ENCODE data around the gene FBLN2.

FBLN2 gene

DNA sequence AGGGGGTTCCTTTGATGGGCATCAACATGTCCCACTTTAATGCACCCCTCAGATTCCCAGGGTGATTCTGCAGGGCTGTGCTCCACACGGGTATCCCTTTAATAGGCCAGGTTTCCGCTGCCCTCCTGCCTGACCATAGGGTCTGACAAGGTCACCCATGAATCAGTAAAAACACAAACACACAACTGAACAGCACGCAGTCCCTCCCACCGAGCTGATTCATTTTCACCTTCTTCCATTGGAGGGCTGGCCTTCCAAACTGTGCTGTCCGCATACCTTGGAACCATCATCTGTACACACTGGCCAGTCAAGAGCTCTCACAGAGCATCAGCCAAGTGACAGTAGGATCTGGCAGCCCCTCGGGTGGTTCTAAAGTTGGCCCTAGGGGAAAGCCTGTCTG, 93.7 kb downstream of the FBLN2 start:
- Histone ChIP-seq H3K14ac (ENCODE audit: low read length) (no peak overlapping the region), H4K8ac (ENCODE audit: low read depth, low read length) (no peak overlapping the region), H3K4me2 (ENCODE audit: low read length) (no peak overlapping the region), H2BK12ac (ENCODE audit: low read length) (no peak overlapping the region), H2BK5ac (ENCODE audit: low read depth, low read length, poor library complexity) (no peak overlapping the region), H3K18ac (ENCODE audit: low read length) (no peak overlapping the region), H3K27me3 (ENCODE audit: insufficient read depth, low read length) (no peaks in the 10 kb centered on the region), H3K4ac (ENCODE audit: low read depth, low read length) (no peak overlapping the region), H3K27ac (ENCODE audit: low read depth, low read length) (no peak overlapping the region), H3K79me1 (ENCODE audit: low read length) (no peaks in the 10 kb centered on the region), H3K9me3 (ENCODE audit: insufficient read depth, low read depth, low read length) (no peaks in the 10 kb centered on the region), H4K12ac (ENCODE audit: low read depth, low read length) (no peak overlapping the region), H2BK120ac (ENCODE audit: insufficient read depth, low read length, poor library complexity) (no peak overlapping the region), H2AK5ac (ENCODE audit: low read length) (no peak overlapping the region), H3K36me3 (ENCODE audit: control insufficient read depth in 1 of 2, insufficient read depth in 2 of 2, low read length in 2 of 2) (no peaks in the 10 kb centered on the region), H3K23ac (ENCODE audit: low read length) (no peak overlapping the region), H3K9ac (ENCODE audit: low read length) (no peak overlapping the region), H3K4me3 (ENCODE audit: low read depth, low read length) (no peak overlapping the region), H2AFZ (ENCODE audit: insufficient read depth, low read length, poor library complexity) (no peak overlapping the region), H3K79me2 (ENCODE audit: control insufficient read depth, insufficient read depth, low read length, poor library complexity) (no peaks in the 10 kb centered on the region), H4K91ac (ENCODE audit: low read depth, low read length) (no peak overlapping the region), H3K4me1 (ENCODE audit: control insufficient read depth in 1 of 2, insufficient read depth in 2 of 2, low read length in 2 of 2) (peaks cover 0 to 3% of the 10 kb centered on the region in 2 experiments)
- DNase-seq, result no peak
- WGBS (ENCODE audit: extremely low coverage, insufficient coverage, insufficient read length), result no CpG with 5 or more reads among the region's 6 CpGs

DNA sequence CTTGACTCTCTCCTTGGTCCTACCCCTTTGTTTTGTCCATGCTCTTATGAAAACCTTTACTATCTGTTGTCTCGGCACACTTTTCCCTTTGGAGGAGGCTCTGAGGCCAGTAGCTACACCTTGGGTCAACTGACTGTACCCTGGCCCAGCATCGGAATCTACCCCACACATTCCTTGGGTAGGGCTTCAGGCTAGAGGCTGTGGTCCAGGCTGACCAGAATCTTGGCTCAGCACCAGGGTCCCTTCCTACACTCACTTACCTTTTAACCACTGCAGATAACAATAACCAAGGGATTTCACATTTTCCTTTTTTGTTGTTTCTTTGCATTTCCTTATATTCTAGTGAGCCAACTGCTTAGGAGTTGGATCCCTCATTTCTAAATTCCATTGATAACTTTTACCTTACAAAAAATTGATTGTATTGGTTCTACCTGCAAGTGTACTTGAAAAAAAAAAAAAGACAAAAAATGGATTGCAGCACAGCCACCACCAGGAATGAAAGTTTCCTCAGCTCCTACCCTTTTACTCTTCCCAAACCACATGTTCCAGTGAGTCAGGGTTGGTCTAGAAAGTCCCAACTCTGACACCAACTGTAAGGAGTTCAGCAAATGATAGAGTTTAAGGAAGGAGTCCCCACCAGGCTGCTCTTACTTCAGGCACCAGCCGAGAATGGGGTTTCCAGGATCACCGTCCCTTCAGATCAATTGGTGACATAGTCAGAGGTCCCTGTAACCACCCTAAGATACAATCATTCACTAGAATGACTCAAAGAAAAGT, 95.6 kb downstream of the FBLN2 start:
- Histone ChIP-seq H3K4me3 (ENCODE audit: low read depth, low read length) (no peak overlapping the region), H3K9me3 (ENCODE audit: insufficient read depth, low read depth, low read length) (no peaks in the 10 kb centered on the region), H3K79me1 (ENCODE audit: low read length) (no peaks in the 10 kb centered on the region), H3K18ac (ENCODE audit: low read length) (no peak overlapping the region), H3K4me1 (ENCODE audit: control insufficient read depth in 1 of 2, insufficient read depth in 2 of 2, low read length in 2 of 2) (no peaks in the 10 kb centered on the region), H3K36me3 (ENCODE audit: control insufficient read depth in 1 of 2, insufficient read depth in 2 of 2, low read length in 2 of 2) (no peaks in the 10 kb centered on the region), H4K8ac (ENCODE audit: low read depth, low read length) (no peak overlapping the region), H4K12ac (ENCODE audit: low read depth, low read length) (no peak overlapping the region), H4K91ac (ENCODE audit: low read depth, low read length) (no peak overlapping the region), H3K23ac (ENCODE audit: low read length) (no peak overlapping the region), H3K4me2 (ENCODE audit: low read length) (no peak overlapping the region), H3K4ac (ENCODE audit: low read depth, low read length) (no peak overlapping the region), H2BK120ac (ENCODE audit: insufficient read depth, low read length, poor library complexity) (no peak overlapping the region), H2BK12ac (ENCODE audit: low read length) (no peak overlapping the region), H3K27ac (ENCODE audit: low read depth, low read length) (no peak overlapping the region), H2AFZ (ENCODE audit: insufficient read depth, low read length, poor library complexity) (no peak overlapping the region), H3K79me2 (ENCODE audit: control insufficient read depth, insufficient read depth, low read length, poor library complexity) (no peaks in the 10 kb centered on the region), H2BK5ac (ENCODE audit: low read depth, low read length, poor library complexity) (no peak overlapping the region), H3K27me3 (ENCODE audit: insufficient read depth, low read length) (no peaks in the 10 kb centered on the region), H3K9ac (ENCODE audit: low read length) (no peak overlapping the region), H2AK5ac (ENCODE audit: low read length) (no peak overlapping the region), H3K14ac (ENCODE audit: low read length) (no peak overlapping the region)
- peak in 1 of 2 donors; percentile 22 for DNase-seq
- no CpG with 5 or more reads among the region's 4 CpGs for WGBS (ENCODE audit: extremely low coverage, insufficient coverage, insufficient read length)

DNA sequence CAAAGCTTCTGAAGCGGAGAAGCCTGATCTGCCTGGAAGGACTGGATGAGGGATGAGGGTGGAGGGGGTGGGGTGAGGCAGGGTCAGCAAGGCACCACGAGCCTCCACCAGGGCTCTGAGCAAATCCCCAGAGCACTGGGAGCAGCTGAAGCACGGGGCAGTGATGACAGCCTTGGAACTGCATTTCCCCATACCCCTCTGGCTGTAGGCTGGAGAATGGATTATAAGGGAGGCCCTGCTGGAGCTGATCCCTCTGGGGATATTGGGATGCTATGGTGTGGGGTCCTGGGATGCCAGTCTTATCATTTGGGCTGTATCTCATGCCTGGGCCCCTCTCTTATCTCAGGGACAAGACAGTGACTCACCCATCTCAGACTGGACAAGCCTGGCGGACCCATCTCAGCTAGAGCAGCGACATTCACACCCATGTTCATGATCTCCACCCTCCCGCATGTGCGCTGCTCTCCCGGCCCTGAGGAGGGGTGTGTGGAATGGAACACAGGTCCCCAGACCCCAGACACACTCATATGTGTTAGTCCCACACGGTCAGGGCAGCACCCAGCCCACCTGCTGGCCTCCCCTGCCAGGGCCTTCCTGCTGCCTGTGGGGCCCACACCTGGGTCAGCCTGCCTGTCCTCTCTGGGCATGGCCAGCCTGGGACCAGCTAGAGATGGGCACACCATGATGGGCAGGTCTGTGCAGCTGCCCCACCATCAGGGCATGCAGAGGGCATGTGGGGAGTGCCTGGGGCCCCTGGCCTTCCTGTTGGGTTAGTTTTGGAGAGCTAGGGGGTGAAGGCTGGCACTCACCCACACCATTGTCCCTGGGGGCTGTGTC, 97.1 kb downstream of the FBLN2 start:
- H3K4me2 ChIP-seq (ENCODE audit: low read length), result no peak overlapping the region
- no peaks in the 10 kb centered on the region for H3K36me3 ChIP-seq (ENCODE audit: control insufficient read depth in 1 of 2, insufficient read depth in 2 of 2, low read length in 2 of 2)
- no peaks in the 10 kb centered on the region for H3K79me1 ChIP-seq (ENCODE audit: low read length)
- no peak overlapping the region for H3K27ac ChIP-seq (ENCODE audit: low read depth, low read length)
- no peak overlapping the region for H3K18ac ChIP-seq (ENCODE audit: low read length)
- H2AFZ ChIP-seq (ENCODE audit: insufficient read depth, low read length, poor library complexity), result no peak overlapping the region
- H3K79me2 ChIP-seq (ENCODE audit: control insufficient read depth, insufficient read depth, low read length, poor library complexity), result no peaks in the 10 kb centered on the region
- no CpG with 5 or more reads among the region's 9 CpGs for WGBS (ENCODE audit: extremely low coverage, insufficient coverage, insufficient read length)
- H3K27me3 ChIP-seq (ENCODE audit: insufficient read depth, low read length), result no peaks in the 10 kb centered on the region
- no peak overlapping the region for H2BK12ac ChIP-seq (ENCODE audit: low read length)
- H2BK120ac ChIP-seq (ENCODE audit: insufficient read depth, low read length, poor library complexity), result no peak overlapping the region
- H3K14ac ChIP-seq (ENCODE audit: low read length), result no peak overlapping the region
- no peak overlapping the region for H3K4ac ChIP-seq (ENCODE audit: low read depth, low read length)
- no peak overlapping the region for H2BK5ac ChIP-seq (ENCODE audit: low read depth, low read length, poor library complexity)
- H3K4me1 ChIP-seq (ENCODE audit: control insufficient read depth in 1 of 2, insufficient read depth in 2 of 2, low read length in 2 of 2), result peaks cover 0 to 4% of the 10 kb centered on the region in 2 experiments
- H4K12ac ChIP-seq (ENCODE audit: low read depth, low read length), result no peak overlapping the region
- peak overlapping the region; percentile 23 for H3K4me3 ChIP-seq (ENCODE audit: low read depth, low read length)
- H4K91ac ChIP-seq (ENCODE audit: low read depth, low read length), result no peak overlapping the region
- no peak overlapping the region for H3K23ac ChIP-seq (ENCODE audit: low read length)
- peak; percentile 79 to 88 for DNase-seq
- no peak overlapping the region for H2AK5ac ChIP-seq (ENCODE audit: low read length)
- peaks cover under 1% of the 10 kb centered on the region for H3K9me3 ChIP-seq (ENCODE audit: insufficient read depth, low read depth, low read length)
- no peak overlapping the region for H4K8ac ChIP-seq (ENCODE audit: low read depth, low read length)
- no peak overlapping the region for H3K9ac ChIP-seq (ENCODE audit: low read length)

DNA sequence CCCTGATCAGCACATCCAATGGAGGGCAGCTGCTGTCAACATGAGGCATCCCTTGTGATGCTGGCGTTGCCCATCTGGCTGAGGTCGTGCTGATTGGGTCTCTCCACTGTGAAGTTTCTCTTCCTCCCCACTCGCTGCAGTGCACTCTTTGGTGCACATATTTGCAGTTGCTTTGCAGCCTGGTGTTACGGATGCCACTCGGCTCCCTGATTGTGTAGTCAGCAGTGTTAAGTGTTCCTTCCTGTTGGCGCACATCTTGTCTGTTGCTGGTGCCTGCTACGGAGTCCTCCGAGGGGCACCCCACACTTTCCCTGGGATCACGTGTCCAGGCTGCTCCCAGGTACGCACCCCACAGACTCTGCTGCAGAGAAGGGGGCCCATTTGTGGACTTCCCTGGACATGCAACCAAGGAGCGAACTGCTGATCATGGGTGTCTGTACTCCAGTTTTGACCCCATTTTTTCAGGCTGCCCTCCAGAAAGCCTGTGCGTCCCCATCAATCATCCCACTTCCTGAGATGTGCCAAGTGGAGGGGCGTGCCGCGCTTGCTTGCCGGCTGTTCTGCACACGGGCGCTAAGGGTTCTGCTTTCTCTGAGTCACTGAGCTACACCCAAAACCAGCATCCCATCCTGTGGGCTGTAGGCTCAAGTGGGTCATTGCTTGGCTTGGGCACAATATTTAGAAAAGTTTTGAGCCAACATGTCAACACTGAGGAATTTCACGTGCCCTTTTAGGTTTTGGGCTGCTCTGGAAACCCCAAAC, 98.6 kb downstream of the FBLN2 start:
- H2AK5ac ChIP-seq (ENCODE audit: low read length), result no peak overlapping the region
- H3K4ac ChIP-seq (ENCODE audit: low read depth, low read length), result no peak overlapping the region
- H3K4me3 ChIP-seq (ENCODE audit: low read depth, low read length), result no peak overlapping the region
- no peak overlapping the region for H2AFZ ChIP-seq (ENCODE audit: insufficient read depth, low read length, poor library complexity)
- peaks cover 2% of the 10 kb centered on the region for H3K9me3 ChIP-seq (ENCODE audit: insufficient read depth, low read depth, low read length)
- H3K27me3 ChIP-seq (ENCODE audit: insufficient read depth, low read length), result no peaks in the 10 kb centered on the region
- no CpG with 5 or more reads among the region's 19 CpGs for WGBS (ENCODE audit: extremely low coverage, insufficient coverage, insufficient read length)
- peak; percentile 47 to 60 for DNase-seq
- H3K4me2 ChIP-seq (ENCODE audit: low read length), result no peak overlapping the region
- H4K12ac ChIP-seq (ENCODE audit: low read depth, low read length), result no peak overlapping the region
- peaks cover 0 to 4% of the 10 kb centered on the region in 2 experiments for H3K4me1 ChIP-seq (ENCODE audit: control insufficient read depth in 1 of 2, insufficient read depth in 2 of 2, low read length in 2 of 2)
- no peak overlapping the region for H3K23ac ChIP-seq (ENCODE audit: low read length)
- no peaks in the 10 kb centered on the region for H3K79me1 ChIP-seq (ENCODE audit: low read length)
- no peak overlapping the region for H3K14ac ChIP-seq (ENCODE audit: low read length)
- no peak overlapping the region for H2BK120ac ChIP-seq (ENCODE audit: insufficient read depth, low read length, poor library complexity)
- no peak overlapping the region for H4K8ac ChIP-seq (ENCODE audit: low read depth, low read length)
- no peak overlapping the region for H3K18ac ChIP-seq (ENCODE audit: low read length)
- no peak overlapping the region for H2BK12ac ChIP-seq (ENCODE audit: low read length)
- no peak overlapping the region for H3K9ac ChIP-seq (ENCODE audit: low read length)
- no peaks in the 10 kb centered on the region for H3K36me3 ChIP-seq (ENCODE audit: control insufficient read depth in 1 of 2, insufficient read depth in 2 of 2, low read length in 2 of 2)
- H2BK5ac ChIP-seq (ENCODE audit: low read depth, low read length, poor library complexity), result no peak overlapping the region
- H4K91ac ChIP-seq (ENCODE audit: low read depth, low read length), result no peak overlapping the region
- no peaks in the 10 kb centered on the region for H3K79me2 ChIP-seq (ENCODE audit: control insufficient read depth, insufficient read depth, low read length, poor library complexity)
- H3K27ac ChIP-seq (ENCODE audit: low read depth, low read length), result no peak overlapping the region
